Activated CD8-positive, alpha-beta T cell treated with anti-CD3 and anti-CD28 coated beads for 36 hours (primary cell): ENCODE results near the gene SOAT2. TPM values are rescaled to one million over a fixed set of nuclear protein-coding genes. Genes with fewer than 3 reads are reported as not detected.
"Not testable (repeated sequence)": the region's sequence is repeated elsewhere in the genome, so short reads cannot be mapped to it uniquely, and the experiment has no call there.

Experiments
- ATAC-seq: fragments of 200-7000 bp; cut with Tn5 transposase; one replicate; pipeline ENCODE4 v1.10.0; 2021; ENCODE audit warnings: mild to moderate bottlenecking, moderate library complexity
- CTCF ChIA-PET: fragments of 350-600 bp; sonication (Branson Sonifier 250); formaldehyde crosslinking; loops from one replicate; lab custom pipeline; 2021; ENCODE audit warnings: antibody characterized with exemption; lab: Charles Lee
- POLR2A ChIA-PET: fragments of 350-600 bp; sonication (Branson Sonifier 250); formaldehyde crosslinking; loops from one replicate; lab custom pipeline; 2021; ENCODE audit warnings: antibody characterized with exemption; lab: Charles Lee
- DNase-seq: peaks from one replicate; pipeline ENCODE4 v3.0.0-alpha.2; 2020
- H3K27ac Mint-ChIP-seq: one replicate; pipeline ENCODE4 v1.8.0; 2021; ENCODE audit warnings: mild to moderate bottlenecking, mixed read lengths
- H3K27me3 Mint-ChIP-seq: one replicate; pipeline ENCODE4 v1.8.0; 2021; ENCODE audit warnings: mixed read lengths
- H3K36me3 Mint-ChIP-seq: one replicate; pipeline ENCODE4 v1.8.0; 2021; ENCODE audit warnings: low read depth, mixed read lengths
- H3K4me1 Mint-ChIP-seq: one replicate; pipeline ENCODE4 v1.8.0; 2021; ENCODE audit warnings: low read depth, mixed read lengths
- H3K4me3 Mint-ChIP-seq: one replicate; pipeline ENCODE4 v1.8.0; 2021; ENCODE audit warnings: mild to moderate bottlenecking, moderate library complexity, mixed read lengths
- H3K9me3 Mint-ChIP-seq: one replicate; pipeline ENCODE4 v1.8.0; 2021; ENCODE audit warnings: mixed read lengths
- intact Hi-C: fragments of 100-400 bp; cut with micrococcal nuclease; formaldehyde crosslinking; loops from one replicate; pipeline ENCODE4 v1.10.0; 2022
- total RNA-seq, 2 experiments: library from RNA; stranded (reverse); gene quantifications; one replicate each; pipeline ENCODE4 v1.2.3, GENCODE V29; 2021
- TF ChIP-seq, protein P1 (sequence below): fragments of 200-600 bp; IDR thresholded peaks from one replicate; pipeline ENCODE4 v1.8.0; 2022; ENCODE audit warnings: antibody characterized with exemption, mild to moderate bottlenecking

Gene SOAT2
- total RNA-seq, 2 experiments from 2014 or later: 5.3 to 6.7 TPM

DNA sequence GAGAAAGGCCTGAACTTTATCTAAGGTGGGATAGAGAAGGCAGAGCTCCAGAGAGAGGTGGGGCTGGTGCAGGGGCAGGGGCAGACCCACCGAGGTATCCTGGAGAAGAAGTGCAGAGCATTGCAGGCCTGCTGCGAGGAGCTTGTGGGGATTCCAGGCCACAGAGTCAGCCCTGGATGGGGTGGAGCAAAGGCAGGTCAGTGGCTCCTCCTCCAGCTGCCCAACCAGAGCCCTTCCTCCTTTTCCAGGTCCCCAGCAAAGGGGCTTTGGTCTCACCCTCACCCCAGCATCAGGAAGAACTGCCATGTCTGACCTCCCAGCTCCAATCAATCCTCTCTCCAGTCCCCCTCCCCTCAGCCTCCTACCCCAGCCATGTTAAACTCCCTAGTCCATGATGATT, 57.4 kb downstream of the SOAT2 start:
- no peaks in the 10 kb centered on the region for H3K27me3 Mint-ChIP-seq
- ChIA-PET POLR2A (interaction anchor here (1.2 to 4.9 kb wide), 5 partner anchors 21 to 107 kb away, joined by 3 to 22 read pairs (median 13); partner anchors contain the start of genes CSAD and ZNF740), CTCF (interaction anchor here (0.9 to 9.2 kb wide), 28 partner anchors 9 to 221 kb away, joined by 3 to 199 read pairs (median 10); partner anchors contain the start of genes AAAS, CSAD, ESPL1 and ITGB7)
- TF ChIP-seq, protein P1, sequence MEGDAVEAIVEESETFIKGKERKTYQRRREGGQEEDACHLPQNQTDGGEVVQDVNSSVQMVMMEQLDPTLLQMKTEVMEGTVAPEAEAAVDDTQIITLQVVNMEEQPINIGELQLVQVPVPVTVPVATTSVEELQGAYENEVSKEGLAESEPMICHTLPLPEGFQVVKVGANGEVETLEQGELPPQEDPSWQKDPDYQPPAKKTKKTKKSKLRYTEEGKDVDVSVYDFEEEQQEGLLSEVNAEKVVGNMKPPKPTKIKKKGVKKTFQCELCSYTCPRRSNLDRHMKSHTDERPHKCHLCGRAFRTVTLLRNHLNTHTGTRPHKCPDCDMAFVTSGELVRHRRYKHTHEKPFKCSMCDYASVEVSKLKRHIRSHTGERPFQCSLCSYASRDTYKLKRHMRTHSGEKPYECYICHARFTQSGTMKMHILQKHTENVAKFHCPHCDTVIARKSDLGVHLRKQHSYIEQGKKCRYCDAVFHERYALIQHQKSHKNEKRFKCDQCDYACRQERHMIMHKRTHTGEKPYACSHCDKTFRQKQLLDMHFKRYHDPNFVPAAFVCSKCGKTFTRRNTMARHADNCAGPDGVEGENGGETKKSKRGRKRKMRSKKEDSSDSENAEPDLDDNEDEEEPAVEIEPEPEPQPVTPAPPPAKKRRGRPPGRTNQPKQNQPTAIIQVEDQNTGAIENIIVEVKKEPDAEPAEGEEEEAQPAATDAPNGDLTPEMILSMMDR: no peak
- H3K27ac Mint-ChIP-seq: no peak overlapping the region
- DNase-seq (no peak), ATAC-seq (no peak)
- intact Hi-C loops: no loop called here
- no peaks in the 10 kb centered on the region for H3K9me3 Mint-ChIP-seq
- no peaks in the 10 kb centered on the region for H3K36me3 Mint-ChIP-seq
- H3K4me1 Mint-ChIP-seq: peaks cover 10% of the 10 kb centered on the region
- H3K4me3 Mint-ChIP-seq: no peak overlapping the region

DNA sequence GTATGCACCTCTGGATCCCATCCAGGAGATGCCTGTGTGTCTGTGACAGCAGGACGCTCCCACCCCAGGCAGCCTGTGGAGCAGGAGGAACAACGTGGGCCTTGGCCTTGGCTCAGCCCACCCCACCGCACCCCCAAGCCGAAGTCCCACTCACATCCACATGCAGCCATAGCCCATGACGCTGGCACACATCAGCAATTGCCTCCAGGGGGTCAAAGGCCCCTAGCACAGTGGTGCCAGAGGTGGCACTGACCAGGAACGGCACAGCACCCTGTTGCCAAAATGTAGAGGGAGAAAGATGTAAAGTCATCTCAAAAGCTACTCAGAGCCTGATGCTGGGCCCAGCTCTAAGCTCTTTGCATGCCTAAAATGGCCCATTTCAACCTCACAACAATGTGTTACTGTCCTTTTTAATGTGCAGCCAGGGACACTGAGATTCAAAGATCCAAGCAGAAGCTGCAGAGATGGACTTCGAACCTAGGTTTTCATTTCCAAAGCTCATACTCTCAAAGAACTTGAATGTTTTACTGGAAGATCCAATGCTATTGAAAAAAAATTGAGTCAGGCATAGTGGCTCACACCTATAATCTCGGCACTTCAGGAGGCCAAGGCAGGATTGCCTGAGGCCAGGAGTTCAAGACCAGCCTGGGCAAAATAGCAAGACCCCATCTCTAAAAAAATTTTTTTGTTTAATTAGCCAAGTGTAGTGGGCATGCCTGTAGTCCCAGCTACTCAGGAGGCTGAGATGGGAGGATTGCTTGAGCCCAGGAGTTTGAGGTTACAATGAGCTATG, 58.0 kb downstream of the SOAT2 start:
- POLR2A ChIA-PET: interaction anchor here (0.6 to 4.9 kb wide), 4 partner anchors 20 to 330 kb away, joined by 3 to 22 read pairs (median 8); partner anchors contain the start of genes CSAD and ZNF740
- H3K4me1 Mint-ChIP-seq: peaks cover 10% of the 10 kb centered on the region
- TF ChIP-seq, protein P1: no peak
- no peaks in the 10 kb centered on the region for H3K9me3 Mint-ChIP-seq
- no peak for ATAC-seq
- H3K4me3 Mint-ChIP-seq: no peak overlapping the region
- H3K36me3 Mint-ChIP-seq: no peaks in the 10 kb centered on the region
- intact Hi-C loops: no loop called here
- no peak overlapping the region for H3K27ac Mint-ChIP-seq
- no peaks in the 10 kb centered on the region for H3K27me3 Mint-ChIP-seq
- no peak for DNase-seq
- CTCF ChIA-PET: interaction anchor here (0.7 to 9.2 kb wide), 18 partner anchors 11 to 184 kb away, joined by 3 to 199 read pairs (median 12); partner anchors contain the start of genes AAAS, CSAD, ESPL1 and ITGB7

DNA sequence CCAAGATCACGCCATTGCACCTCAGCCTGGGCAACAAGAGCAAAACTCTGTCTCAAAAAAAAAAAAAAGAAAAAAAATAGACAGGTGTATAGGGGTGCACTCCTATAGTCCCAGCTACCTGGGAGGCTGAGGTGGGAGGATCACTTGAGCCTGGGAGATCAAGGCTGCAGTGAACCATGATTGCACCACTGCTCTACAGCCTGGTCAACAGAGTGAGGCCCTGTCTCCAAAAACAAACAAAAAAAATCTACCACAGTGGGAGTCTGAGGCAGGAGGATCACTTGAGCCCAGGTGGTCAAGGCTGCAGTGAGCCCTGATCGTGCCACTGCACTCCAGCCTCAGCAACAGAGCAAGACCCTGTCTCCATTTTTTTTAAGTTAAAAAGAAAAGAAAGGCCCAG, 59.7 kb downstream of the SOAT2 start:
- H3K27me3 Mint-ChIP-seq, H3K4me3 Mint-ChIP-seq, H3K27ac Mint-ChIP-seq, POLR2A ChIA-PET, DNase-seq, intact Hi-C loops, ATAC-seq, H3K9me3 Mint-ChIP-seq, H3K36me3 Mint-ChIP-seq: not testable (repeated sequence)
- CTCF ChIA-PET: interaction anchor here (9.2 kb wide), 1 partner anchor 20 kb away, joined by 199 read pairs; the partner anchor contains the start of genes CSAD and ZNF740
- H3K4me1 Mint-ChIP-seq: peaks cover 13% of the 10 kb centered on the region

GRCh38 chr12:53166837-53167236, 63.6 kb downstream of the SOAT2 start:
- Mint-ChIP-seq H3K27ac (no peak overlapping the region), H3K4me3 (no peak overlapping the region), H3K27me3 (no peaks in the 10 kb centered on the region), H3K4me1 (peaks cover 3% of the 10 kb centered on the region), H3K9me3 (no peaks in the 10 kb centered on the region), H3K36me3 (peaks cover 1% of the 10 kb centered on the region)
- TF ChIP-seq, protein P1: no peak
- ChIA-PET CTCF (no interaction called here), POLR2A (interaction anchor here (0.7 kb wide), 1 partner anchor 68 kb away, joined by 3 read pairs; no protein-coding TSS in a partner anchor)
- intact Hi-C loops: no loop called here
- ATAC-seq (no peak), DNase-seq (no peak)

GRCh38 chr12:53169644-53170043, 66.4 kb downstream of the SOAT2 start:
- Mint-ChIP-seq H3K27me3 (no peaks in the 10 kb centered on the region), H3K36me3 (peaks cover 1% of the 10 kb centered on the region), H3K9me3 (no peaks in the 10 kb centered on the region), H3K4me1 (peaks cover 3% of the 10 kb centered on the region), H3K4me3 (no peak overlapping the region), H3K27ac (no peak overlapping the region)
- ATAC-seq (no peak), DNase-seq (no peak)
- ChIA-PET CTCF (no interaction called here), POLR2A (interaction anchor here (0.9 kb wide), 1 partner anchor 39 kb away, joined by 3 read pairs; no protein-coding TSS in a partner anchor)
- intact Hi-C loops: no loop called here
- TF ChIP-seq, protein P1: no peak
